ENCODE data around the gene MEI1.

GRCh38 chr22:41683052-41683451 is 16.3 kb upstream of the MEI1 start:
- TF ChIP-seq CTCF (IDR thresholded peaks at IDR 0.05; ENCODE audit: insufficient read depth, low read length) (no peak), GABPA (IDR thresholded peaks at IDR 0.05; ENCODE audit: low read depth) (no peak)

All from HL-60 (cell line).